GM19025 (cell line): ENCODE results near the gene PLCH2.
A peak's percentile ranks its signal among the peaks of the same experiment; 100 is the strongest.
"Not testable (repeated sequence)": the region's sequence is repeated elsewhere in the genome, so short reads cannot be mapped to it uniquely, and the experiment has no call there.

Experiments
- ATAC-seq: cut with Tn5 transposase; IDR thresholded peaks from one replicate; pipeline ENCODE4 v1.9.1; 2021; ENCODE audit warnings: mild to moderate bottlenecking, low read depth, moderate library complexity; ENCODE audit not compliant: unreplicated experiment

Gene PLCH2

GRCh38 chr1:2538872-2539271, 62.8 kb downstream of the PLCH2 start:
- ATAC-seq = no peak

- ATAC-seq = no peak
Observed at GRCh38 chr1:2539312-2539907, 63.3 kb downstream of the PLCH2 start.

GRCh38 chr1:2540816-2541492, 64.9 kb downstream of the PLCH2 start:
- no peak for ATAC-seq

GRCh38 chr1:2541619-2542245, 65.6 kb downstream of the PLCH2 start:
- no peak for ATAC-seq

- no peak for ATAC-seq
Observed at GRCh38 chr1:2542246-2542915, 66.3 kb downstream of the PLCH2 start.

- no peak for ATAC-seq
Observed at GRCh38 chr1:2543543-2544092, 67.5 kb downstream of the PLCH2 start.

GRCh38 chr1:2544093-2544874, 68.2 kb downstream of the PLCH2 start:
- ATAC-seq = no peak

GRCh38 chr1:2544875-2545640, 69.0 kb downstream of the PLCH2 start:
- ATAC-seq = no peak

GRCh38 chr1:2545754-2546514, 69.8 kb downstream of the PLCH2 start:
- peak; percentile 30 for ATAC-seq

GRCh38 chr1:2546515-2547209, 70.6 kb downstream of the PLCH2 start:
- peak; percentile 17 for ATAC-seq

GRCh38 chr1:2547210-2548067, 71.3 kb downstream of the PLCH2 start:
- ATAC-seq = no peak

GRCh38 chr1:2548068-2548589, 72.0 kb downstream of the PLCH2 start:
- ATAC-seq = peak; percentile 7

- not testable (repeated sequence) for ATAC-seq
Observed at GRCh38 chr1:2549367-2550029, 73.4 kb downstream of the PLCH2 start.

GRCh38 chr1:2550309-2550861, 74.3 kb downstream of the PLCH2 start:
- ATAC-seq = not testable (repeated sequence)

- not testable (repeated sequence) for ATAC-seq
Observed at GRCh38 chr1:2551544-2551943, 75.5 kb downstream of the PLCH2 start.

- ATAC-seq = no peak
Observed at GRCh38 chr1:2552189-2552588, 76.1 kb downstream of the PLCH2 start.
